Natural killer cell (primary cell): ENCODE data around the gene CDC14A. TPM values are rescaled to one million over a fixed set of nuclear protein-coding genes. Genes with fewer than 3 reads are reported as not detected.

Experiments used
- ATAC-seq, 3 donors: fragments of 150-1000 bp in 2 of 3; fragments of 200-7000 bp in 1 of 3; cut with Tn5 transposase; 1 replicate in 1 of 3; 2 replicates in 2 of 3; pipeline ENCODE4 v1.10.0; 2021; ENCODE audit warnings: mild to moderate bottlenecking in 2 of 3, moderate library complexity in 2 of 3
- DNase-seq, 2 donors: peaks; one replicate each; pipeline versions ENCODE4 v3.0.0 to v3.0.0-alpha.2; 2013 to 2021; ENCODE audit warnings: mixed read lengths in 1 of 2
- H3K27ac ChIP-seq: one replicate; pipeline ENCODE4 v1.5.1; 2013; ENCODE audit warnings: mild to moderate bottlenecking, low read length
- H3K27me3 ChIP-seq: one replicate; pipeline ENCODE4 v1.6.1; 2013; ENCODE audit warnings: low read length; ENCODE audit not compliant: control insufficient read depth, insufficient read depth
- H3K36me3 ChIP-seq: one replicate; pipeline ENCODE4 v1.6.1; 2013; ENCODE audit warnings: low read length; ENCODE audit not compliant: control insufficient read depth, insufficient read depth
- H3K4me1 ChIP-seq: one replicate; pipeline ENCODE4 v1.6.1; 2013; ENCODE audit warnings: low read length; ENCODE audit not compliant: control insufficient read depth, insufficient read depth
- H3K4me3 ChIP-seq: one replicate; pipeline ENCODE4 v1.5.1; 2013; ENCODE audit warnings: low read length
- H3K9me3 ChIP-seq: one replicate; pipeline ENCODE4 v1.6.1; 2013; ENCODE audit warnings: low read length; ENCODE audit not compliant: control insufficient read depth, insufficient read depth
- H3K27ac Mint-ChIP-seq, 2 donors: one replicate each; pipeline ENCODE4 v1.8.0; 2022; ENCODE audit warnings: mild to moderate bottlenecking in 2 of 2, mixed read lengths in 2 of 2, moderate library complexity in 1 of 2
- H3K27me3 Mint-ChIP-seq, 2 donors: one replicate each; pipeline ENCODE4 v1.8.0; 2022; ENCODE audit warnings: low read depth in 2 of 2, mixed read lengths in 2 of 2
- H3K36me3 Mint-ChIP-seq: one replicate; pipeline ENCODE4 v1.8.0; 2022; ENCODE audit warnings: mixed read lengths
- H3K4me1 Mint-ChIP-seq, 2 donors: one replicate each; pipeline ENCODE4 v1.8.0; 2022; ENCODE audit warnings: mixed read lengths in 2 of 2
- H3K4me3 Mint-ChIP-seq: one replicate; pipeline ENCODE4 v1.8.0; 2022; ENCODE audit warnings: mild to moderate bottlenecking, moderate library complexity, mixed read lengths
- H3K9me3 Mint-ChIP-seq, 2 donors: one replicate each; pipeline ENCODE4 v1.8.0; 2022; ENCODE audit warnings: mixed read lengths in 2 of 2
- CTCF ChIP-seq: fragments of 200-600 bp; IDR thresholded peaks from one replicate; pipeline ENCODE4 v1.8.0; 2022; ENCODE audit warnings: antibody characterized with exemption
- WGBS: methylation state at CpG from one replicate; pipeline ENCODE4 v1.1.7; 2013; ENCODE audit warnings: missing lambda C conversion rate; ENCODE audit not compliant: insufficient coverage; 5-methylcytosine and 5-hydroxymethylcytosine counted together
- intact Hi-C: fragments of 100-400 bp; cut with micrococcal nuclease; formaldehyde crosslinking; loops from one replicate; pipeline ENCODE4 v1.14.2; 2022
- total RNA-seq, 4 donors: library from RNA; stranded (reverse); fragments of 120-200 nt in 1 of 4; gene quantifications; one replicate each; pipeline versions ENCODE4 v1.2.3 to v1.2.4, GENCODE V29; 2013 to 2022

CDC14A gene
- total RNA-seq, 3 donors from 2014 or later (not counting 1 experiment from before 2014, with no cell fraction given): 59.6 to 63.8 (median 60.1) TPM

- H3K4me3 Mint-ChIP-seq: peak overlapping the region; percentile 91
- peaks cover 33 to 41% of the 10 kb centered on the region in 2 donors for H3K4me1 Mint-ChIP-seq
- H3K27ac Mint-ChIP-seq: peak overlapping the region; percentile 89 to 92
- DNase-seq (no peak), ATAC-seq (no peak)
- peaks cover 7% of the 10 kb centered on the region for H3K36me3 Mint-ChIP-seq
- Histone ChIP-seq H3K4me3 (peak overlapping the region; percentile 79), H3K27ac (peak overlapping the region; percentile 81), H3K9me3 (no peaks in the 10 kb centered on the region), H3K4me1 (peaks cover 13% of the 10 kb centered on the region), H3K36me3 (peaks cover 1% of the 10 kb centered on the region), H3K27me3 (no peaks in the 10 kb centered on the region)
- 88% methylated on average over 10 of the region's 10 CpGs for WGBS
- TF ChIP-seq CTCF: no peak
- no peaks in the 10 kb centered on the region for H3K27me3 Mint-ChIP-seq
- no peaks in the 10 kb centered on the region for H3K9me3 Mint-ChIP-seq
- intact Hi-C loops: loop anchor here (5.0 kb wide), 4 partner anchors 92 to 218 kb away; partner anchors contain the start of genes DBT, SASS6 and TRMT13
These were observed 1.6 kb upstream of the CDC14A start for GRCh38 chr1:100350787-100351094.

- peaks cover 3% of the 10 kb centered on the region for H3K36me3 ChIP-seq
- peak overlapping the region; percentile 91 for H3K4me3 Mint-ChIP-seq
- peak overlapping the region; percentile 81 for H3K27ac ChIP-seq
- 1% methylated on average over 33 of the region's 36 CpGs for WGBS
- peak overlapping the region; percentile 89 to 92 for H3K27ac Mint-ChIP-seq
- H3K9me3 Mint-ChIP-seq: no peaks in the 10 kb centered on the region
- H3K4me1 Mint-ChIP-seq: peaks cover 39 to 46% of the 10 kb centered on the region in 2 donors
- no peaks in the 10 kb centered on the region for H3K27me3 Mint-ChIP-seq
- peaks cover 16% of the 10 kb centered on the region for H3K4me1 ChIP-seq
- peak overlapping the region; percentile 79 for H3K4me3 ChIP-seq
- no peak for TF ChIP-seq CTCF
- DNase-seq: peak; percentile 78 to 94
- intact Hi-C loops: loop anchor here (5.0 kb wide), 4 partner anchors 91 to 219 kb away; partner anchors contain the start of genes DBT, SASS6 and TRMT13
- peaks cover 7% of the 10 kb centered on the region for H3K36me3 Mint-ChIP-seq
- no peaks in the 10 kb centered on the region for H3K9me3 ChIP-seq
- H3K27me3 ChIP-seq: no peaks in the 10 kb centered on the region
- peak; percentile 65 to 79 (median 65) for ATAC-seq
These were observed 1.0 kb upstream of the CDC14A start for GRCh38 chr1:100351095-100351887.

- intact Hi-C loops: loop anchor here (2.0 to 5.0 kb wide), 6 partner anchors 44 to 221 kb away; partner anchors contain the start of genes DBT, RTCA, SASS6 and TRMT13
- Histone ChIP-seq H3K27ac (peak overlapping the region; percentile 81), H3K36me3 (peaks cover 11% of the 10 kb centered on the region), H3K9me3 (no peaks in the 10 kb centered on the region), H3K4me1 (peaks cover 24% of the 10 kb centered on the region), H3K4me3 (peak overlapping the region; percentile 79), H3K27me3 (no peaks in the 10 kb centered on the region)
- no peak for TF ChIP-seq CTCF
- peak in 2 of 3 donors; percentile 0 to 5 for ATAC-seq
- Mint-ChIP-seq H3K9me3 (no peaks in the 10 kb centered on the region), H3K27me3 (no peaks in the 10 kb centered on the region), H3K4me3 (peak overlapping the region; percentile 91), H3K36me3 (peaks cover 7% of the 10 kb centered on the region), H3K4me1 (peaks cover 47 to 59% of the 10 kb centered on the region in 2 donors), H3K27ac (peak overlapping the region; percentile 89 to 92)
- DNase-seq: peak in 1 of 2 donors; percentile 59
- 0% methylated on average over 26 of the region's 28 CpGs for WGBS
These were observed 930 bp downstream of the CDC14A start for GRCh38 chr1:100353071-100353801.
